ENCODE data around the gene GPR173.

The GPR173 gene, protein sequence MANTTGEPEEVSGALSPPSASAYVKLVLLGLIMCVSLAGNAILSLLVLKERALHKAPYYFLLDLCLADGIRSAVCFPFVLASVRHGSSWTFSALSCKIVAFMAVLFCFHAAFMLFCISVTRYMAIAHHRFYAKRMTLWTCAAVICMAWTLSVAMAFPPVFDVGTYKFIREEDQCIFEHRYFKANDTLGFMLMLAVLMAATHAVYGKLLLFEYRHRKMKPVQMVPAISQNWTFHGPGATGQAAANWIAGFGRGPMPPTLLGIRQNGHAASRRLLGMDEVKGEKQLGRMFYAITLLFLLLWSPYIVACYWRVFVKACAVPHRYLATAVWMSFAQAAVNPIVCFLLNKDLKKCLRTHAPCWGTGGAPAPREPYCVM

DNA sequence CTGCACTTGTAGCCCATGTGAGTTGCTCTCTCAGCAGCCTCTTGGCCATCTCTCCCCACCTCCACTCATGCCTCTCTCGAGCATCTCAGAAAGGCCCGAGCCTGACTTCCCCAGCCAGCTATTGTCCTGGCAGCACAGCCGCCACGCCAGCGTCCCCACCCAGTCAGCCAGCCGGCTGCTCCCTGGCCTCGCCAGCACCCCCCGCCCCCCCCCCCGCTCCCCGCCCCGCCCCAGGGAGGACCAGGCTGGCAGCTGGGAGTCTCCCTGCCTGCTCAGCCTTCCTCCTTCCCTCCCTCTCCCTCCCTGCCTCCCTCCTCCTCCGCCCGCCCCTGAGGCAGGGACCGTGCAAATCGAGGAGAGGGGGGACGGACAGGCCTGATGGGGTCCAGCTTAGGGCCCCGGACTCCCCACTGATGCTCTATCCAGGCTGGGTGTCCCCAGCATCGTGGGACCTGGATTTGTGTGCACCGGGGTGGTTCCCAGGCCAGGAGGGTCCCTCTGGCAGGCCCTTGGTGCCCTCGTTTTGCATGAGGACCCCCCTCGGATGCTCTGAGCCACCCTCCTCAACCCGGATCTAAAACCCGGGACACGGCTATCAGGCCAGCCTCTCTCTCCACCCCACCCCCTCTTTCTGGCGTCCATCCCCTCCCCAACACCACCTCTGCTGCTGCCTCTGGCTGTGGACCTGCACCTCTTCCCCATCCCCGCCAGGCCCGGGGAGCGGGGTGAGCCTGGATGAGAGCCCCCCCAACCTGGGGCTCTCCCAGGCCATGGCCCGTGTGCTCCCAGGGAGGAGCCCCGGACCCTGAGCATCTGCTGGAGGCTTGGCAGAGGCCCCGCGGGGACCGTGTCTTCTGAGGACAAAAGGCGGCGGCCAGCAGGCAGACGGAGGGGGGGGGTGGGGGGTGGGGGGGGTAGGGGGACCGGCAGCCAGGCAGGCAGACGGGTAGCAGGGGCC, at the start of gene GPR173:
Gene GPR173, plus strand, starts transcription at position 621 of the 958 bp plus-strand sequence. CDS start 27,833 bp downstream, outside the sequence.
- peak; percentile 65 for DNase-seq

DNA sequence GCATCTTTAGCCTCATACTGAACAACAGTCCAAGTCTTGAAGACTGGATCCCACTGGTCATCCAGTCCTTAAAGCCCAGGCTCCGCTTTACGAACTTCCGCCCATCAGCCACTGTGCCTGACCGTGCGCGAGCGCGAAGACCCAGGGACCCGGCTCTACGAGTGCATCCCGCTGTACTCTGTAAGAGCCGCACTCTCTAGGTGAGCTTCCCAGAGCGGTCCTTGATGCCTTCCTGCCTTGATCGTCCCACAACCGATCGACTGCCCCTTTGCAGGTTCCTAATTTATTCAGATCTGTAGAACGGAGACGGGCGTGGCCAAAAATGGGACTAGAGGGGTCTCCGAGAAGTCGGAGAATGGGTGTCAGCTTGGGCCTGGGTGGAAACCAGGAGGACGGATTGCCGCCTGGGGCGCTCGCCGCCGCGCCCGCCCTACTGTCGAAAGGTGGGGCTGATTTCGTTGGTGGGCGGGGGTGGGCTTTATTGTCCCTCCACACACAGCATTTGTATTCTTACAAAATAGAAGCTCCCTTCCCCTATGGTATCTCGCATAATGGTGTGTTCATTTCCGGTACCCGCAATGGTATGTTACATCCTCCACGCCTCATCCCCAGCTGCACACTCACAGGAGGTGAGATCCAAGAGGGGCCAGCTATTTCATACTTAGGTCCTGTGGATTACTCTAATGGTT, 48.0 kb upstream of the GPR173 start:
- no peak for DNase-seq

DNA sequence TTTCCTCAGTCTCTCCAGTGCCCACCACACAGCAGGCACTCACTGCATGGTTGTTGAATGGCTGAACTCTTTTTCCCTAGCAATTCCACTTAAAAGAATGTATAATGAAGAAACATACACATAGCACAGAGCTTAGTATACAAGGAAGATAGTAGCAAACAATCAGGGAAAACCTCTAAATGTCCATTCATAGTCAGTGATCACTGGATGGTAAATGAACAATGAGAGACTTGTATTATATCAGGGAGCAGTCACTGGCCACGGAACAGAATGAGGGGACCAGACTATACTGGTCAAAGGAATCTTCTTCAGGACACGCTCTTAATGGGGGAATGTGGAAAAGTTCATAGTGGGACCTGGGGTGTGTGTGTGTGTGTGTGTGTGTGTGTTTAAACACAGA, 46.6 kb upstream of the GPR173 start:
- DNase-seq, result no peak

DNA sequence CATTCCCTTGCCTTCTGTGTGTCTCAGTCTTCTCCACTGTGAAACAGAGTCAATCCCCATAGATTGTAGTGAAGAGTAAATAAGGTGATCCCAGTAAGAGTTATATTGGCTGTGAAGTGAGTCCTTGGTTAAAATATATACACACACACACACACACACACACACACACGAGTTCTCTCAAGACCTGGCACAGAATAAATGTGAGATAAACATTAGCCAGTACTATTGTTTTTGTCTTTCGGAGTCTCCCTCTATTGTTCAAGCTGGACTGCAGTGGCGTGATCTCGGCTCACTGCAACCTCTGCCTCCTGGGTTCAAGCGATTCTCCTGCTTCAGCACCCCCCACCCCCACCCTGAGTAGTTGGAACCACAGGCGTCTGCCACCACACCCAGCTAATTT, 45.5 kb upstream of the GPR173 start:
- DNase-seq, result no peak

DNA sequence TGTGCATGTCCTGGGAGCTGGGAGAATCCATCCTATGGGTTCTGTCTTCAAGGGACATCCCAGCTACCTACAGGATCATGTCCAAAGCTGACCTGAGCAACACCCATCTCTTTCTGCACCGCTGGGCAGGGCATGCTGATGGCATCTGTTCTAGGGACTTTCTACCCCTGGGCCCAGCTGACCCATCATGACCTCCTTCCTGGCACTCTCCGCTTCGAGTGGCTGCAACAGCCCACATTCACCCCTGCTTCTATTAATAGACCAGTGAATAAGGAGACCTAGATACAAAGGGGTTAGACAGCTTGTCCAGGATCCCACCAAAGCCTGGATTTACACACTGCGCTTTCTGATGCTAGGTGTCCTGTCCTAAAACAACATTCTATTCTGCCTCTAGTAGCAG, 44.6 kb upstream of the GPR173 start:
- no peak for DNase-seq

DNA sequence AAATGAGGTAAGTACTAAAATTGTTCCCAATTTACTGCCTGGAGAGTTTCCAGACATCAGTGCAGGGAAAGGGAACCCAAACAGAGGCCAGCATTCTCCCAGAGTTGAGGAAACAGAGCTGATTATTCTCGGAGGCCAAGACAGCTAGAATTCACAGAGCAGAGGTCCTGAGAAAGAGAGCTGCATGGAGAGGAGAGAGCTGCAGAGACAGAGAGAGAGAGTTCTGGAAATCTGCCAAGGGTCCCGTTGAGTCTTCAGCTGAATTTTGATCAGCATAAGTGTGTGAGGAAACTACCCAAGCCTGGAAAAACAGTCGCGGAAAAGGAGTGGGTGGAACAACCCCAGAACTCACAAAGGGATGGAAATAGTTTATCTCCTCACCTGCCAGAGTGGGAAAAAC, 43.8 kb upstream of the GPR173 start:
- DNase-seq, result no peak

DNA sequence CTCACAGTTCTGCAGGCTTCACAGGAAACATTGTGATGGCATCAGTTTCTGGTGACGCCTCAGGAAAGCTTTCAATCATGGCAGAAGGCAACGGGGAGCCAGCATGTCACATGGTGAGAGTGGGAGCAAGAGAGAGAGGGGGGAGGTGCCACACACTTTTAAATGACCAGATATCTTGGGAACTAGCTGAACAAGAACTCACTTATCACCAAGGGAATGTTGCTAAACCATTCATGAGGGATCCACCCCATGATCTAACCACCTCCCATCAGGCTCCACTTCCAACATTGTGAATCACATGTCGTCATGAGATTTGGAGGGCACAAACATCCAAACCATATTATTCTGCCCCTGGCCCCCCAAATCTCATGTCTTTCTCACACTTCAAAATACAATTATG, 43.3 kb upstream of the GPR173 start:
- no peak for DNase-seq

DNA sequence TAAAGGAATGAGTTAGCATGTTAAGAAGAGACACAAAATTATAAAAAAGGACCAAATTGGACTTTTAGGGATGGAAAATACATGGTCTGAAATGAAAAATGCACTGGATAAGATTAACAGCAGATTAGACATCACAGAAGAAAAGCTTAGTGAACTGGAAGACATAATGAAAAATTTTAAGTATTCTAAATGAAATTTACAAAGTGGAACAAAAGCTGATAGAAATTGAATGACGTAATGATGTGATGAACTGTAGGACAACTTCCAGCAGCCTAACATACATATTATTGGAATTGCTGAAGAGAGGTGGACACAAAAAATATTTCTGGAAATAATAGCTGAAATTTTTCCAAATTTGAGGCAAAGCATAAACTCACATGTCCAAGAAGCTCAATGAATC, 39.6 kb upstream of the GPR173 start:
- DNase-seq, result no peak

DNA sequence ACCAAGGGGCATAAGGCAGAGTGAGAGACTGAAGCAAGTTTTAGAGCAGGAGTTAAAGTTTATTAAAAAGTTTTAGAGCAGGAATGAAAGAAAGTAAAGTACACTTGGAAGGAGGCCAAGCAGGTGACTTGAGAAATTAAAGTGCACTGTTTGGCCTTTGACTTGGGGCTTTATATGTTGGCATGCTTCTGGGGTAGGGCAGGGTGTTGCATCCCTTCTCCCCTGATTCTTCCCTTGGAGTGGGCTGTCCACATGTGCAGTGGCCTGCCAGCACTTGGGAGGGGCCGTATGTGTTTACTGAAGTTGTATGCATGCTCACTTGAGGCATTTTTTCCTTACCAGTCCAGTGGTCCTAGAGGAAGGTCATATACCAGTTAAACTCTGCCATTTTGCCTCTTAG, 35.3 kb upstream of the GPR173 start:
- DNase-seq, result no peak

DNA sequence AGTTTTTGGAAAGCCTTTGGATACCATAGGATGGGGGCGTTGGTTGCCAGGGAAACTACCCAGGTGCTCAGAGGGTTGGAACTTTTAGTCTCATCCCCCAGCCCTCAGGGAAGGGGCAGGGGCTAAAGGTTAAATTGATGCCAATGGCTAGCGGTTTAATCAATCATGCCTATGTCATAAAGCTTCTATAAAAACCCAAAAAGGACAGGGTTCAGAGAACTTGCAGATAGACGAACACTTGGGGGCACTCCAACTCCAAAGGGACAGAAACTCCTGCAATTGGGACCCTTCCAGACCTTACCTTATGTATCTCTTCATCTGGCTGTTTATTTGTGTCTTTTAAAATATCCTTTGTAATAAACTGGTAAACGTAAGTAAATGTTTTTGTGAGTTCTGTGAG, 30.0 kb upstream of the GPR173 start:
- no peak for DNase-seq

DNA sequence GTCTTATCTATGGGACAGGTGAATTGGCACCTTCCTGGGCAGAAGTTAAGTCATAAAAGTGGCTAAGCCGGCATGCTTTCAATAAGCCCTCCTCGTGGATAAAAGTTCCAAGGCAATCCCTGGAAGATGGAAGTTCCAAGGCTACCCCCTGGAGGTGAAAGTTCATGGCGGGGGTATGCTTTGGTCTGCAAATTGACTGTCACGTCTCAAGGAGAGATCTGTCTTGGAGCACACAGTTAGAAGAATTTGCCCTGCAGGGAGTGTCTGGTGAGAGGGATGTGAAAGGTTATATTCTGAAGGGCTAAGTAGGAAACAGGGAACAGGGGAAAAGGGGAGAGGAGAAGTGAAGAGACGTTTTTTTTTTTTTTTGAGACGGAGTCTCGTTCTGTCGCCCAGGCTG, 26.2 kb upstream of the GPR173 start:
- no peak for DNase-seq

DNA sequence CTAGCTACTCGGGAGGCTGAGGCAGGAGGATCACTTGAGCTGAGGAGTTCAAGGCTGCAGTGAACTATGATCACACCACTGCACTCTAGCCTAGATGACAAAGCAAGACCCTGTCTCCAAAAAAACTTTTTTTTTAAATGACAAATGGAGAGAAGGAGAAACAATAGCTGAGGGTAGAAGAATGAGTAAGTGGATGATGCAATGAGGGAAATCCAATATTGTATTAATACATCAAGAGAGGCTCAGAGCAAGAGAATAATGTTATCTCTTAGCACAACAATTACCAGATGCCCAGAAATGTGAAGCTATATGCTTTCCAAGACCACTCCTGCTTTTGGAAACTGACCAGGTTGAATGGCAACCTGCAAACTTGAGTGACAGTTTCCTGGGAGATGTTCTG, 19.9 kb upstream of the GPR173 start:
- DNase-seq, result no peak

DNA sequence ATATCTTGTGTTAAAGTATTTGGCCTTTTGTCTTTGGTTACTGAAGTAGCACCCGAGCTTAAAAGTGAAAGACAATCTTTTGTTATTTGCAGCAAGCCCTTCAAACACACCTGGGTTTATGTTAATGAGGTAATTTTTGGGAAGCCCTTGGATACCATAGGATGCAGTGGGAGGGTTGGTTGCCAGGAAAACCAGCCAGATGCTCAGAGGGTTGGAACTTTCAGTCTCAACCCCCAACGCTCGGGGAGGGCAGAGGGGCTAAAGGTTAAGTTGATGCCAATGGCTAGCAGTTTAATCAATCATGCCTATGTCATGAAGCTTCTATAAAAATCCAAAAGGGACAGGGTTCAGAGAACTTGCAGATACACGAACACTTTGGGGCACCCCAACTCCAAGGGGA, 17.2 kb upstream of the GPR173 start:
- DNase-seq, result no peak

DNA sequence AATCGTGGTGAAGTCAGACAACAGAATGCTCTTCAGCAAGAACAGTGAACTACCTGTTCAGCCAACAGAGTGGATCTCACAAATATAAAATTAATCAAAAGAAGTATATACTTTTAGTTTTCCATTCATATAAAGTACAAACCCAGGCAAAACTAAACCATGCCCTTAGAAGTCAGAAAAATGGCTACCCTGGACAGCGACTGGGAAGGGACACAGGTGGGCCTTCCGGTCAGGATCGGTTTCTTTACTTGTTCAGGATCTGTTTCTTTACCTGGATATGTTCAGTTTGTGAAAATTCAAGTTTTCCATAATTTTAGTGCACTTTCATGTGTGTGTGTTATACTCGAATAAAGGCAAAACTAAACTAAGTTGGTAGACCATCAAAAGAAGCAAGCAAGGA, 12.4 kb upstream of the GPR173 start:
- no peak for DNase-seq

DNA sequence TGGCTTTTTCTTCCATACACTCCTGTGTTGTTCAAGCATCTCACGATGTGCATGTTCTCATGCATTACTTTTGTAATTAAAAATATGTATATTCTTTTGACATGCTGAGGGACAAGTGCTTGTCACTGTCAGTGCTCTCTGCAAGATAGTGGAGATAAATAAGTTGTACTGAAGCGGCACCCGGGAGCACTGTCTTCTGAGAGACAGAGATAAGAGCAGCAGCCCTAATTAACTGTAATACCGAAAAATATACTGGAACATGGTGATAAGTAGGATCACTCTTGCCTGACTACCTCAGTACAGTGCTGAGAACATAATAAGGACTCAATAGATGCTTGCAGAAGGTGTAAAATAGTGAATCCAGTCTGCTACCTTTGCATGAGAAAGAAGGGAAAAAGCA, 9.4 kb upstream of the GPR173 start:
- DNase-seq, result no peak

DNA sequence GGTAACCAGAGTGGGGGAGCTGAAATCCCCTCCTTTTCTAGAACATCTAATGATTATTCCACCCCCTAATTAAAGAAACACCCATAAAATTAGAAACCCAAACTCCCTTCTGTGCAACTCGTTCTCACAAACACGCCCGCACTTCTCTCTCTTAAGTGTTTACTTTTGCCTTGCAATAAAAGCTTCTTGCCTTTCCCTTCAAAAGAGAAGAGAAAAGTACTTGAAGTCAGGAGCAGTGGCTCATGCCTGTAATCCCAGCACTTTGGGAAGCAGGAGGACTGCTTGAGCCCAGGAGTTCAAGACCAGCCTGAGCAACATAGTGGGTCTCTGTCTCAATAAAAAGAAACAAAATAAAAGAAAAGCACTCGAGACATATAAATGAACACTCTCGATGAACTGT, 3.6 kb upstream of the GPR173 start:
- no peak for DNase-seq

DNA sequence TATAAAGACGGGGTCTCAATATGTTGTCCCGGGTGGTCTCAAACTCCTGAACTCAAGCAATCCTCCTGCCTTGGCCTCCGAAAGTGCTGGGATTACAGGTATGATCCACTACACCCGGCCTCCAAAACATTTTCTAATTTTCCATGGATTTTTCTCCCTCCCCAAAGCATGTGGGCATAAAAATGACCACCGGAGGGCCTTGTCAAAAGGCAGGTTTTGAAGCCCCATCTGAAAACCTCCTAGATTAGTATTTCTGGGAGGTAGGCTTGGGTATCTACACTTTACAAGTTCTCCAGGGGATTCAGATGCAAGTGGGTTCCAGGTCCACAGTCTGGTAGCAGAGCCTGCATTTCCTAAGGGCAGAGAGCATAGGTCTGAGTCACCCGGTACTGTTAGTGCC, 1.4 kb upstream of the GPR173 start:
- no peak for DNase-seq

DNA sequence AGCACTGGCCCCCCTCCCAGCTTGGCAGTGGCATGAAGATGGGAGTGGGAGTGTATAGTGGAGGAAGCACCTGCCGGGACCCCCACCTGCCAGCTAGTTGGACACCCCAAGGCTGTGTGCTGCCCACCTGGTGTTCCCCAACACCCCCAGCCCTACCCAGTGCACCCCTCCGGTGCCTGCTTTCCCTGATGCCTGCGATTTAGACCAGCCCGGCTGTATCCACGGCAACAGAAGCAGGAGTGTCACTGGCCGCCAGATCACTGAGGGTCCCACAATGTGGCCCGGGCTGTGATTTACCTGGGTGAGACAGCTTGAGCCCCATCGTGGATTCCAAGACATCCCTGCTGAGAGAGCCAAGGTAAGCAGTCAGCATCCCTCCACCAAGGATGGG, 533 bp downstream of the GPR173 start:
- DNase-seq, result no peak

DNA sequence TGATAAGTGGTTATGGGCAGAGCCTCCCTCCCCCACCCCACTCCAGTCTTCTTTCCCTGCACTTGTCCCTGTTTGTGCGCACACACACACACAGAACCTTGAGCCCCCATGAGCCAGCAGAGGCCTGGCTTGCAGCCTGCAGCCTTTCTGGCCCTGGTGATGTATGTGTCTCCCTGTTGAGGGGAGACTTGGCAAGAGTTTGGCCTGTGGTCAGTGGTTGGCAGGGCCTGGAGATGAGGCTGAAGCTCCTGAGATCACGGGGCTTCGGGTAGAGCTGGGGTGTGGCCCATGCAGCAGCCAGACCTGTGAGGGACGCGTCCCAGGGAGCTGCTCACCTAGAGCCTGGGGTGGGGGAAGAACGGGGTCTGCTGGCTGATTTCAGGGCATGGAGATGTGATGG, 2.3 kb downstream of the GPR173 start:
- DNase-seq, result no peak

DNA sequence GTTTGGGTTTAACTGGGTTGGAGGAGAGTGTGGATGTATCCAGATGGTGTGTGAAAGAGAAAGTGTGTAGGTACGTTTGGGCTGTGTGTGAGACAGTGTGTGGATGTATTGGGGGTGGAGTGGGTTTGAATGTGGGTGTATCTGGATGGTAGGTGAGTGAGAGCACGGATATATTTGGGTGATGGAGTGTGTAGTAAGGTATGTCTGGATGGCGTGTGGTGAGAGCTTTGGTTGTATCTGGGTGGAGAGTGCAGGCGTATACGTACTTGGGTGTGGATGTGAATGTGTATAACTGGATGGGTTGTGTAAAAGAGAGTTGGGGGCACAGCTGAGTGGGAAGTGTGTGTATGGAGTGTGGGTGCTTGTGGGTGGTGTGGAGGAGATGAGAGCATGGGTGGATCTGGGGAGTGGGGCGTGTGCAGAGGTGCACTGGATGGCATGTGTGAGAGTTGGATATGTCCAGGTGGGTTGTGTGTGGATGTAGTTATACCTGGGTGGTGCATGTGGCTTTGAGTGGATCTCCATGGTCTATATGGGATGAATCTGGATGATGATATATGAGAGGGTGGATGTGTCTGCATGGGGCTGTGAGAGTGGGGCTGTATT, 6.8 kb downstream of the GPR173 start:
- DNase-seq, result no peak

DNA sequence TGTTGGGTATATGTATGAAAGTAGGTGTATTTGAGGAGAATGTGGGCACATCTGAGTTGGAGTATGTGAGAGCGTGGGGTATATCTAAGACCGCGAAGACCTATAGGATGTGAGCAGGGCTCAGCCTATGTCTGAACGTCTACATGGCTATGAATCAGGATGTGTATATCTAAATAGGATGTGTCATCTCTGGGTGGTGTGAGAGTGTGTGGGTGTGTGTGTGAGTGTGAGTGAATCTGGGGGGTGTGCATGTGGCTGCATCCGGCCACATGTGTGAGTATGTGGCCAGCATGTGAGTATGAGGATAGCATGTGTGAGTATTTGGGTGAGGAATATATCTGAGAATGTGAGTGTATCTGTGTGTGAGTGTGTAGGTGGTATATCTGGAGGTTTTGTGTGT, 7.7 kb downstream of the GPR173 start:
- DNase-seq, result no peak

DNA sequence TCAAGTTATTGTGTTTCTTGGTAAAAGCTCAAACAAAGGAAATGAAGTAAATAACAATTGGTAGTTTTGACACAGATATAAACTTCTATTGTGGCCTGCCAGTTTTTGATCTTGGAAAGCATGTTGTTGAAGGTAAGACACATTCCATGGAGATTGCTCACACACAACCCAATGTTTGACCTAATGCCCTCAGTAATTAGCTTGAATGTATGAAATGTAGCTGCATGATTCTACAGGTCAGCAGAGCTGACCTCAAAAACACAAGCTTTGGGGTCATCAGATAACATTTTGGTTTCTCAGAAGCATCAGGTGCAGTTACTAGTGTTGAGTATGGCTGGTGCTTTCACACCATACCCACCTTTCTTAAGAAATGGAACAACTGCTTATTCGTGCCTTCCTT, 16.5 kb downstream of the GPR173 start:
- no peak for DNase-seq

DNA sequence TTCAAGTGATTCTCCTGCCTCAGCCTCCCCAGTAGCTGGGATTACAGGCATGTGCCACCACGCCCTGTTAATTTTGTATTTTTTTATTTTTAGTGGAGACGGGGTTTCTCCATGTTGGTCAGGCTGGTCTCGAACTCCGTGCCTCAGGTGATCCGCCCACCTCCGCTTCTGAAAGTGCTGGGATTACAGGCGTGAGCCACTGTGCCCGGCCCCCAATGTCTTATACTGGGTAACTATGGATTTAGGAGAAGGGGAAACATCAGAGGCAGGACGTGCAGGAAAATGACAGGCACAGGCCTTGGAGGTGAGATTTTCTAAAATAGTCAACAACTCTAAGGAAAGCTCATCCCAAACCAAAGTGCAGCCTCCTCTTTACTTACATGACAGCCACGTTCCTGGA, 22.5 kb downstream of the GPR173 start:
- no peak for DNase-seq
